ENCODE data around the gene PSD2. TPM values are rescaled to one million over a fixed set of nuclear protein-coding genes. Genes with fewer than 3 reads are reported as not detected.

Gene PSD2
- total RNA-seq, 1 experiment from 2014 or later, result 0.22 TPM

- Histone ChIP-seq H3K14ac (ENCODE audit: insufficient read depth, low read length) (peak overlapping the region; percentile 27; the same call in 1 of the 2 replicates), H3K4ac (ENCODE audit: low read depth, low read length) (no peak overlapping the region), H2BK20ac (ENCODE audit: low read depth, low read length, poor library complexity, severe bottlenecking) (no peak overlapping the region), H2BK120ac (ENCODE audit: low read depth, low read length, poor library complexity, severe bottlenecking) (no peak overlapping the region), H2AK5ac (ENCODE audit: insufficient read length, low read length) (no peak overlapping the region), H3K27me3 (ENCODE audit: insufficient read depth, low read length) (0 out of 2 replicates have a peak, but pooled peaks cover 5% of the 10 kb centered on the region), H3K4me2 (ENCODE audit: insufficient read depth, insufficient read length, low read length) (peak overlapping the region; percentile 86), H2BK15ac (ENCODE audit: low read depth, low read length) (no peak overlapping the region), H3K23me2 (ENCODE audit: insufficient read length, low read depth, low read length, poor library complexity, severe bottlenecking) (peaks cover 4% of the 10 kb centered on the region), H2BK5ac (ENCODE audit: insufficient read length, low read length) (no peak overlapping the region), H3K56ac (ENCODE audit: insufficient read length, low read depth, low read length) (no peak overlapping the region), H3K4me1 (ENCODE audit: insufficient read depth, low read length) (no peaks in the 10 kb centered on the region), H3K9me3 (ENCODE audit: control insufficient read depth, low read depth, low read length) (no peaks in the 10 kb centered on the region), H3K9ac (ENCODE audit: extremely low read depth, insufficient read length, low read length) (peak overlapping the region; percentile 6), H3K23ac (ENCODE audit: insufficient read length, low read depth, low read length) (no peak overlapping the region), H3K27ac (ENCODE audit: insufficient read length, low read depth, low read length) (no peak overlapping the region), H3K79me2 (ENCODE audit: insufficient read depth, low read length) (no peaks in the 10 kb centered on the region), H4K20me1 (ENCODE audit: control insufficient read depth, insufficient read depth, insufficient read length) (peaks cover 4% of the 10 kb centered on the region), H3K79me1 (ENCODE audit: insufficient read depth, low read depth, low read length, poor library complexity, severe bottlenecking) (no peaks in the 10 kb centered on the region), H4K8ac (replicated peaks; ENCODE audit: insufficient read length, low read depth, low read length) (no peak overlapping the region), H3K18ac (ENCODE audit: insufficient read length, low read depth, low read length) (no peak overlapping the region), H4K91ac (ENCODE audit: insufficient read length, low read depth, low read length) (no peak overlapping the region), H4K5ac (ENCODE audit: insufficient read length, low read depth, low read length) (no peak overlapping the region), H3T11ph (ENCODE audit: low read length) (no peak overlapping the region), H2AFZ (ENCODE audit: low read length) (peak overlapping the region; percentile 41), H2BK12ac (ENCODE audit: insufficient read length, low read depth, low read length) (no peak overlapping the region)
- H3K36me3 Mint-ChIP-seq (ENCODE audit: insufficient read depth in 1 of 3, low read depth in 3 of 3), result no peaks in the 10 kb centered on the region
- TF ChIP-seq, protein P1, sequence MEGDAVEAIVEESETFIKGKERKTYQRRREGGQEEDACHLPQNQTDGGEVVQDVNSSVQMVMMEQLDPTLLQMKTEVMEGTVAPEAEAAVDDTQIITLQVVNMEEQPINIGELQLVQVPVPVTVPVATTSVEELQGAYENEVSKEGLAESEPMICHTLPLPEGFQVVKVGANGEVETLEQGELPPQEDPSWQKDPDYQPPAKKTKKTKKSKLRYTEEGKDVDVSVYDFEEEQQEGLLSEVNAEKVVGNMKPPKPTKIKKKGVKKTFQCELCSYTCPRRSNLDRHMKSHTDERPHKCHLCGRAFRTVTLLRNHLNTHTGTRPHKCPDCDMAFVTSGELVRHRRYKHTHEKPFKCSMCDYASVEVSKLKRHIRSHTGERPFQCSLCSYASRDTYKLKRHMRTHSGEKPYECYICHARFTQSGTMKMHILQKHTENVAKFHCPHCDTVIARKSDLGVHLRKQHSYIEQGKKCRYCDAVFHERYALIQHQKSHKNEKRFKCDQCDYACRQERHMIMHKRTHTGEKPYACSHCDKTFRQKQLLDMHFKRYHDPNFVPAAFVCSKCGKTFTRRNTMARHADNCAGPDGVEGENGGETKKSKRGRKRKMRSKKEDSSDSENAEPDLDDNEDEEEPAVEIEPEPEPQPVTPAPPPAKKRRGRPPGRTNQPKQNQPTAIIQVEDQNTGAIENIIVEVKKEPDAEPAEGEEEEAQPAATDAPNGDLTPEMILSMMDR (conservative IDR thresholded peaks at IDR 0.05), result peak; percentile 86
- peak; percentile 90 for DNase-seq
- WGBS (ENCODE audit: extremely low coverage, insufficient read length, low lambda C conversion rate), result no CpG with 5 or more reads among the region's 57 CpGs
- peaks cover 87% of the 10 kb centered on the region for H3K27me3 Mint-ChIP-seq (ENCODE audit: low read depth)
- H3K4me3 Mint-ChIP-seq, result peak overlapping the region; percentile 80 to 91
- H3K27ac Mint-ChIP-seq, result no peak overlapping the region
- peaks cover 5 to 10% of the 10 kb centered on the region in 2 experiments for H3K4me1 Mint-ChIP-seq
- no peaks in the 10 kb centered on the region; a peak in 1 of 5 replicates for H3K9me3 Mint-ChIP-seq
Observed at GRCh38 chr5:139787568-139788293, 7.9 kb upstream of the PSD2 start.

Data from H9 (cell line).